ENCODE measurements around the gene MAX.

MAX gene

GRCh38 chr14:65142429-65142828, 40.1 kb upstream of the MAX start:
- TF ChIP-seq CTCF (IDR thresholded peaks at IDR 0.05; ENCODE audit: low read length) (no peak), EZH2phosphoT487 (IDR thresholded peaks at IDR 0.05; ENCODE audit: low read length) (no peak), EZH2 (optimal IDR thresholded peaks at IDR 0.05; ENCODE audit: low read depth, low read length) (no peak)
- no peak for DNase-seq
- Histone ChIP-seq H3K4me2 (ENCODE audit: low read depth, low read length) (no peak overlapping the region), H3K9me3 (replicated peaks; ENCODE audit: insufficient read depth, low read length) (no peaks in the 10 kb centered on the region), H3K4me1 (ENCODE audit: low read length) (no peaks in the 10 kb centered on the region), H3F3A (ENCODE audit: insufficient read depth, low read length) (no peaks in the 10 kb centered on the region), H3K9ac (ENCODE audit: low read length) (no peak overlapping the region), H4K20me1 (ENCODE audit: insufficient read depth, low read length) (no peaks in the 10 kb centered on the region), H3K27me3 (replicated peaks; ENCODE audit: insufficient read depth, low read length) (no peaks in the 10 kb centered on the region), H3K27ac (ENCODE audit: low read length) (no peak overlapping the region), H3K36me3 (replicated peaks; ENCODE audit: insufficient read depth, low read length) (no peaks in the 10 kb centered on the region), H3K4me3 (ENCODE audit: low read length) (no peak overlapping the region), H2AFZ (ENCODE audit: low read length) (no peak overlapping the region), H3K79me2 (ENCODE audit: low read length) (no peaks in the 10 kb centered on the region), H3K9me2 (replicated peaks; ENCODE audit: insufficient read depth, low read length) (no peaks in the 10 kb centered on the region)

- Histone ChIP-seq H3K27ac (ENCODE audit: low read length) (no peak overlapping the region), H3K4me3 (ENCODE audit: low read length) (no peak overlapping the region), H3K9me3 (replicated peaks; ENCODE audit: insufficient read depth, low read length) (no peaks in the 10 kb centered on the region), H4K20me1 (ENCODE audit: insufficient read depth, low read length) (no peaks in the 10 kb centered on the region), H3K36me3 (replicated peaks; ENCODE audit: insufficient read depth, low read length) (no peaks in the 10 kb centered on the region), H3K9me2 (replicated peaks; ENCODE audit: insufficient read depth, low read length) (no peaks in the 10 kb centered on the region), H3F3A (ENCODE audit: insufficient read depth, low read length) (no peaks in the 10 kb centered on the region), H3K9ac (ENCODE audit: low read length) (no peak overlapping the region), H3K79me2 (ENCODE audit: low read length) (no peaks in the 10 kb centered on the region), H3K27me3 (replicated peaks; ENCODE audit: insufficient read depth, low read length) (no peaks in the 10 kb centered on the region), H3K4me1 (ENCODE audit: low read length) (no peaks in the 10 kb centered on the region), H3K4me2 (ENCODE audit: low read depth, low read length) (no peak overlapping the region), H2AFZ (ENCODE audit: low read length) (no peak overlapping the region)
- DNase-seq, result no peak
- TF ChIP-seq EZH2 (optimal IDR thresholded peaks at IDR 0.05; ENCODE audit: low read depth, low read length) (no peak), CTCF (IDR thresholded peaks at IDR 0.05; ENCODE audit: low read length) (no peak), EZH2phosphoT487 (IDR thresholded peaks at IDR 0.05; ENCODE audit: low read length) (no peak)
These were observed 39.2 kb upstream of the MAX start for GRCh38 chr14:65141523-65141922.

GRCh38 chr14:65137648-65138307, 35.5 kb upstream of the MAX start:
- H3K27me3 ChIP-seq (replicated peaks; ENCODE audit: insufficient read depth, low read length), result no peaks in the 10 kb centered on the region
- no peak overlapping the region for H3K27ac ChIP-seq (ENCODE audit: low read length)
- H2AFZ ChIP-seq (ENCODE audit: low read length), result no peak overlapping the region
- no peaks in the 10 kb centered on the region for H3K79me2 ChIP-seq (ENCODE audit: low read length)
- TF ChIP-seq CTCF (IDR thresholded peaks at IDR 0.05; ENCODE audit: low read length) (no peak), EZH2phosphoT487 (IDR thresholded peaks at IDR 0.05; ENCODE audit: low read length) (no peak), EZH2 (optimal IDR thresholded peaks at IDR 0.05; ENCODE audit: low read depth, low read length) (no peak)
- no peak for DNase-seq
- no peak overlapping the region for H3K4me3 ChIP-seq (ENCODE audit: low read length)
- no peaks in the 10 kb centered on the region for H4K20me1 ChIP-seq (ENCODE audit: insufficient read depth, low read length)
- H3K36me3 ChIP-seq (replicated peaks; ENCODE audit: insufficient read depth, low read length), result no peaks in the 10 kb centered on the region
- no peaks in the 10 kb centered on the region for H3K4me1 ChIP-seq (ENCODE audit: low read length)
- no peaks in the 10 kb centered on the region for H3F3A ChIP-seq (ENCODE audit: insufficient read depth, low read length)
- H3K9me3 ChIP-seq (replicated peaks; ENCODE audit: insufficient read depth, low read length), result no peaks in the 10 kb centered on the region
- no peak overlapping the region for H3K4me2 ChIP-seq (ENCODE audit: low read depth, low read length)
- H3K9me2 ChIP-seq (replicated peaks; ENCODE audit: insufficient read depth, low read length), result no peaks in the 10 kb centered on the region
- no peak overlapping the region for H3K9ac ChIP-seq (ENCODE audit: low read length)

Measured in MM.1S (cell line).